Osteocyte (in vitro differentiated cells): Measurements from ENCODE around the gene SLC27A1. TPM values are rescaled to one million over a fixed set of nuclear protein-coding genes. Genes with fewer than 3 reads are reported as not detected.

Experiments used
- DNase-seq: peaks from one replicate; pipeline ENCODE4 v3.0.0; 2021; ENCODE audit warnings: mixed read lengths; ENCODE audit not compliant: unreplicated experiment; ENCODE audit errors: extremely low spot score
- H3K27ac Mint-ChIP-seq: one replicate; pipeline ENCODE4 v1.8.0; 2021; ENCODE audit warnings: mild to moderate bottlenecking, mixed read lengths; ENCODE audit not compliant: unreplicated experiment
- H3K27me3 Mint-ChIP-seq: one replicate; pipeline ENCODE4 v1.8.0; 2021; ENCODE audit warnings: mixed read lengths; ENCODE audit not compliant: unreplicated experiment
- H3K36me3 Mint-ChIP-seq: one replicate; pipeline ENCODE4 v1.8.0; 2021; ENCODE audit warnings: mixed read lengths; ENCODE audit not compliant: unreplicated experiment
- H3K4me1 Mint-ChIP-seq: one replicate; pipeline ENCODE4 v1.8.0; 2021; ENCODE audit warnings: mixed read lengths; ENCODE audit not compliant: unreplicated experiment
- H3K4me3 Mint-ChIP-seq: one replicate; pipeline ENCODE4 v1.8.0; 2021; ENCODE audit warnings: mild to moderate bottlenecking, moderate library complexity, mixed read lengths; ENCODE audit not compliant: unreplicated experiment
- H3K9me3 Mint-ChIP-seq: one replicate; pipeline ENCODE4 v1.8.0; 2021; ENCODE audit warnings: mixed read lengths; ENCODE audit not compliant: unreplicated experiment
- CTCF ChIP-seq: fragments of 200-600 bp; sonication (generic); IDR thresholded peaks from 2 replicates; pipeline ENCODE4 v1.5.0; 2021; ENCODE audit warnings: antibody characterized with exemption, mild to moderate bottlenecking, moderate library complexity
- total RNA-seq: library from RNA; stranded (reverse); gene quantifications from 2 replicates; pipeline ENCODE4 v1.2.1, GENCODE V29; 2021

The SLC27A1 gene
- total RNA-seq, 1 donor from 2014 or later = 12.5 TPM

- H3K4me3 Mint-ChIP-seq = no peak overlapping the region
These were observed 64.4 kb downstream of the SLC27A1 start for GRCh38 chr19:17534767-17535166.

GRCh38 chr19:17536955-17537354 is 66.6 kb downstream of the SLC27A1 start:
- H3K27ac Mint-ChIP-seq = no peak overlapping the region
- peaks cover 9% of the 10 kb centered on the region for H3K4me1 Mint-ChIP-seq
- no peak for DNase-seq
- no peaks in the 10 kb centered on the region for H3K36me3 Mint-ChIP-seq
- H3K9me3 Mint-ChIP-seq = no peaks in the 10 kb centered on the region
- H3K27me3 Mint-ChIP-seq = no peaks in the 10 kb centered on the region
- H3K4me3 Mint-ChIP-seq = no peak overlapping the region
- no peak for TF ChIP-seq CTCF

More at GRCh38 chr19:17534767-17535166, 64.4 kb downstream of the SLC27A1 start:
- H3K36me3 Mint-ChIP-seq = no peaks in the 10 kb centered on the region
- H3K27ac Mint-ChIP-seq = no peak overlapping the region
- DNase-seq = no peak
- H3K4me1 Mint-ChIP-seq = peaks cover 12% of the 10 kb centered on the region
- no peaks in the 10 kb centered on the region for H3K9me3 Mint-ChIP-seq
- no peak for TF ChIP-seq CTCF
- H3K27me3 Mint-ChIP-seq = no peaks in the 10 kb centered on the region

- Mint-ChIP-seq H3K4me1 (peaks cover 9% of the 10 kb centered on the region), H3K27me3 (no peaks in the 10 kb centered on the region), H3K4me3 (peak overlapping the region; percentile 80)
These were observed 68.4 kb downstream of the SLC27A1 start for GRCh38 chr19:17538684-17539237.

GRCh38 chr19:17539238-17540117 is 69.2 kb downstream of the SLC27A1 start:
- no peak overlapping the region for H3K27ac Mint-ChIP-seq
- peak; percentile 52 for TF ChIP-seq CTCF
- peak overlapping the region; percentile 80 for H3K4me3 Mint-ChIP-seq
- H3K27me3 Mint-ChIP-seq = no peaks in the 10 kb centered on the region
- no peaks in the 10 kb centered on the region for H3K9me3 Mint-ChIP-seq
- no peaks in the 10 kb centered on the region for H3K36me3 Mint-ChIP-seq
- peak; percentile 94 for DNase-seq
- H3K4me1 Mint-ChIP-seq = peaks cover 9% of the 10 kb centered on the region

More at GRCh38 chr19:17538684-17539237, 68.4 kb downstream of the SLC27A1 start:
- DNase-seq = no peak
- Mint-ChIP-seq H3K27ac (no peak overlapping the region), H3K36me3 (no peaks in the 10 kb centered on the region), H3K9me3 (no peaks in the 10 kb centered on the region)
- no peak for TF ChIP-seq CTCF

- Mint-ChIP-seq H3K4me1 (peaks cover 9% of the 10 kb centered on the region), H3K27ac (no peak overlapping the region), H3K4me3 (no peak overlapping the region), H3K27me3 (no peaks in the 10 kb centered on the region), H3K36me3 (no peaks in the 10 kb centered on the region), H3K9me3 (no peaks in the 10 kb centered on the region)
- no peak for DNase-seq
- TF ChIP-seq CTCF = no peak
These were observed 69.8 kb downstream of the SLC27A1 start for GRCh38 chr19:17540174-17540573.
